WTC11 (cell line): ENCODE results near the gene LDLRAD3. TPM values are rescaled to one million over a fixed set of nuclear protein-coding genes. Genes with fewer than 3 reads are reported as not detected.

Source experiments
- ATAC-seq: fragments of 200-7000 bp; cut with Tn5 transposase; 2 replicates; pipeline ENCODE4 v1.10.0; 2021; ENCODE audit warnings: mild to moderate bottlenecking, moderate library complexity
- CTCF ChIA-PET: fragments of 300-600 bp; sonication (Branson Sonifier 250); formaldehyde crosslinking; loops from one replicate; lab custom pipeline; 2021; ENCODE audit warnings: antibody characterized with exemption; lab: Charles Lee
- POLR2A ChIA-PET: fragments of 350-600 bp; sonication (Branson Sonifier 250); formaldehyde crosslinking; loops from one replicate; lab custom pipeline; 2021; ENCODE audit warnings: antibody characterized with exemption; lab: Charles Lee
- DNase-seq: peaks from one replicate; pipeline ENCODE4 v3.0.0; 2021; ENCODE audit warnings: low spot score
- H3K27ac Mint-ChIP-seq: 2 replicates; pipeline ENCODE4 v1.8.0; 2021; ENCODE audit warnings: mixed read lengths
- H3K27me3 Mint-ChIP-seq: 2 replicates; pipeline ENCODE4 v1.8.0; 2021; ENCODE audit warnings: low read depth, mild to moderate bottlenecking, moderate library complexity, mixed read lengths
- H3K36me3 Mint-ChIP-seq: 2 replicates; pipeline ENCODE4 v1.8.0; 2021; ENCODE audit warnings: mixed read lengths
- H3K4me1 Mint-ChIP-seq: 2 replicates; pipeline ENCODE4 v1.8.0; 2022; ENCODE audit warnings: mixed read lengths
- H3K4me3 Mint-ChIP-seq: 2 replicates; pipeline ENCODE4 v1.8.0; 2021; ENCODE audit warnings: mild to moderate bottlenecking, moderate library complexity, mixed read lengths
- H3K9me3 Mint-ChIP-seq: 2 replicates; pipeline ENCODE4 v1.8.0; 2021; ENCODE audit warnings: mixed read lengths
- E2F1 ChIP-seq: sonication (generic); formaldehyde crosslinking; IDR thresholded peaks from 2 replicates; pipeline ENCODE4 v1.8.0; 2022; ENCODE audit warnings: mild to moderate bottlenecking, missing genetic modification reagents
- FOXP1 ChIP-seq: sonication (generic); formaldehyde crosslinking; IDR thresholded peaks from 2 replicates; pipeline ENCODE4 v1.8.0; 2022; ENCODE audit warnings: missing genetic modification reagents, mild to moderate bottlenecking, moderate library complexity, borderline replicate concordance
- IRF1 ChIP-seq: sonication (generic); formaldehyde crosslinking; IDR thresholded peaks from 2 replicates; pipeline ENCODE4 v1.8.0; 2023; ENCODE audit warnings: missing genetic modification reagents
- IRF2 ChIP-seq: sonication (generic); formaldehyde crosslinking; IDR thresholded peaks from 2 replicates; pipeline ENCODE4 v1.8.0; 2022; ENCODE audit warnings: low read depth, missing genetic modification reagents, borderline replicate concordance
- KAT7 ChIP-seq: sonication (generic); formaldehyde crosslinking; IDR thresholded peaks from 2 replicates; pipeline ENCODE4 v1.8.1; 2023; ENCODE audit warnings: missing genetic modification reagents, mild to moderate bottlenecking, borderline replicate concordance
- MYBL2 ChIP-seq: sonication (generic); formaldehyde crosslinking; IDR thresholded peaks from 2 replicates; pipeline ENCODE4 v1.8.1; 2023; ENCODE audit warnings: mild to moderate bottlenecking, moderate library complexity, missing genetic modification reagents
- NFE2L1 ChIP-seq: sonication (generic); formaldehyde crosslinking; IDR thresholded peaks from 2 replicates; pipeline ENCODE4 v1.8.1; 2023; ENCODE audit warnings: missing genetic modification reagents
- NFYB ChIP-seq: sonication (generic); formaldehyde crosslinking; conservative IDR thresholded peaks from 2 replicates; pipeline ENCODE4 v1.8.0; 2022; ENCODE audit warnings: low read depth, missing genetic modification reagents
- PRRX2 ChIP-seq: fragments of 250-450 bp; sonication (Bioruptor Pico); IDR thresholded peaks from 2 replicates; pipeline ENCODE4 v1.8.0; 2021; ENCODE audit warnings: mild to moderate bottlenecking
- TCF7 ChIP-seq: sonication (generic); formaldehyde crosslinking; IDR thresholded peaks from 2 replicates; pipeline ENCODE4 v1.8.0; 2022; ENCODE audit warnings: mild to moderate bottlenecking, low read depth, missing genetic modification reagents, moderate library complexity
- ZNF317 ChIP-seq: sonication (generic); formaldehyde crosslinking; IDR thresholded peaks from 2 replicates; pipeline ENCODE4 v1.8.1; 2023; ENCODE audit warnings: low read depth, mild to moderate bottlenecking, moderate library complexity, missing genetic modification reagents, borderline replicate concordance
- ZNF416 ChIP-seq: fragments of 250-450 bp; sonication (Bioruptor Pico); IDR thresholded peaks from 2 replicates; pipeline ENCODE4 v1.9.0; 2021; ENCODE audit warnings: mild to moderate bottlenecking, inconsistent platforms
- ZNF532 ChIP-seq: fragments of 250-450 bp; sonication (Bioruptor Pico); IDR thresholded peaks from 2 replicates; pipeline ENCODE4 v1.9.0; 2021; ENCODE audit warnings: mild to moderate bottlenecking, borderline replicate concordance
- total RNA-seq: library from RNA; stranded (reverse); gene quantifications from 3 replicates; pipeline ENCODE4 v1.2.3, GENCODE V29; 2021
- TF ChIP-seq, protein P1 (sequence below): sonication (generic); formaldehyde crosslinking; IDR thresholded peaks from 2 replicates; pipeline ENCODE4 v1.8.1; 2023; ENCODE audit warnings: mild to moderate bottlenecking, missing genetic modification reagents, moderate library complexity
- TF ChIP-seq, protein P2 (sequence below): sonication (generic); formaldehyde crosslinking; IDR thresholded peaks from 2 replicates; pipeline ENCODE4 v1.8.0; 2023; ENCODE audit warnings: mild to moderate bottlenecking, missing genetic modification reagents
- TF ChIP-seq, protein P3 (sequence below): sonication (generic); formaldehyde crosslinking; IDR thresholded peaks from 2 replicates; pipeline ENCODE4 v1.8.0; 2022; ENCODE audit warnings: missing genetic modification reagents
- TF ChIP-seq, protein P4 (sequence below): fragments of 250-450 bp; sonication (Bioruptor Pico); IDR thresholded peaks from 2 replicates; pipeline ENCODE4 v1.9.0; 2021; ENCODE audit warnings: mild to moderate bottlenecking

LDLRAD3 gene
- total RNA-seq, 1 experiment from 2014 or later: 14.5 TPM

GRCh38 chr11:35918716-35919115 is 25.1 kb upstream of the LDLRAD3 start (continued):
- TF ChIP-seq IRF2 (CRISPR knock-in tag) (no peak), NFYB (no peak), PRRX2 (CRISPR knock-in tag) (no peak), ZNF317 (CRISPR knock-in tag) (no peak)

- H3K27ac Mint-ChIP-seq: no peak overlapping the region
- CTCF ChIA-PET: interaction anchor here (1.1 to 2.8 kb wide), 5 partner anchors 19 to 339 kb away, joined by 3 to 16 read pairs (median 3); no protein-coding TSS in a partner anchor
These were observed 24.6 kb upstream of the LDLRAD3 start for GRCh38 chr11:35919244-35919643.

More at GRCh38 chr11:35919244-35919643, 24.6 kb upstream of the LDLRAD3 start:
- DNase-seq: no peak
- Mint-ChIP-seq H3K36me3 (no peaks in the 10 kb centered on the region), H3K4me3 (no peak overlapping the region), H3K9me3 (no peaks in the 10 kb centered on the region)
- ATAC-seq: peak; percentile 51
- TF ChIP-seq E2F1: no peak
- TF ChIP-seq, protein P1, sequence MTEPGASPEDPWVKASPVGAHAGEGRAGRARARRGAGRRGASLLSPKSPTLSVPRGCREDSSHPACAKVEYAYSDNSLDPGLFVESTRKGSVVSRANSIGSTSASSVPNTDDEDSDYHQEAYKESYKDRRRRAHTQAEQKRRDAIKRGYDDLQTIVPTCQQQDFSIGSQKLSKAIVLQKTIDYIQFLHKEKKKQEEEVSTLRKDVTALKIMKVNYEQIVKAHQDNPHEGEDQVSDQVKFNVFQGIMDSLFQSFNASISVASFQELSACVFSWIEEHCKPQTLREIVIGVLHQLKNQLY: no peak
- no peak for TF ChIP-seq IRF1 (CRISPR knock-in tag)
- no peak for TF ChIP-seq ZNF317 (CRISPR knock-in tag)
- no peak for TF ChIP-seq NFE2L1 (CRISPR knock-in tag)
- no peak for TF ChIP-seq ZNF532
- no peak for TF ChIP-seq TCF7
- TF ChIP-seq KAT7: no peak
- TF ChIP-seq, protein P2, sequence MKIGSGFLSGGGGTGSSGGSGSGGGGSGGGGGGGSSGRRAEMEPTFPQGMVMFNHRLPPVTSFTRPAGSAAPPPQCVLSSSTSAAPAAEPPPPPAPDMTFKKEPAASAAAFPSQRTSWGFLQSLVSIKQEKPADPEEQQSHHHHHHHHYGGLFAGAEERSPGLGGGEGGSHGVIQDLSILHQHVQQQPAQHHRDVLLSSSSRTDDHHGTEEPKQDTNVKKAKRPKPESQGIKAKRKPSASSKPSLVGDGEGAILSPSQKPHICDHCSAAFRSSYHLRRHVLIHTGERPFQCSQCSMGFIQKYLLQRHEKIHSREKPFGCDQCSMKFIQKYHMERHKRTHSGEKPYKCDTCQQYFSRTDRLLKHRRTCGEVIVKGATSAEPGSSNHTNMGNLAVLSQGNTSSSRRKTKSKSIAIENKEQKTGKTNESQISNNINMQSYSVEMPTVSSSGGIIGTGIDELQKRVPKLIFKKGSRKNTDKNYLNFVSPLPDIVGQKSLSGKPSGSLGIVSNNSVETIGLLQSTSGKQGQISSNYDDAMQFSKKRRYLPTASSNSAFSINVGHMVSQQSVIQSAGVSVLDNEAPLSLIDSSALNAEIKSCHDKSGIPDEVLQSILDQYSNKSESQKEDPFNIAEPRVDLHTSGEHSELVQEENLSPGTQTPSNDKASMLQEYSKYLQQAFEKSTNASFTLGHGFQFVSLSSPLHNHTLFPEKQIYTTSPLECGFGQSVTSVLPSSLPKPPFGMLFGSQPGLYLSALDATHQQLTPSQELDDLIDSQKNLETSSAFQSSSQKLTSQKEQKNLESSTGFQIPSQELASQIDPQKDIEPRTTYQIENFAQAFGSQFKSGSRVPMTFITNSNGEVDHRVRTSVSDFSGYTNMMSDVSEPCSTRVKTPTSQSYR (CRISPR knock-in tag): no peak
- TF ChIP-seq MYBL2 (CRISPR knock-in tag): no peak
- TF ChIP-seq FOXP1 (CRISPR knock-in tag): no peak
- TF ChIP-seq ZNF416 (CRISPR knock-in tag): no peak
- TF ChIP-seq, protein P3, sequence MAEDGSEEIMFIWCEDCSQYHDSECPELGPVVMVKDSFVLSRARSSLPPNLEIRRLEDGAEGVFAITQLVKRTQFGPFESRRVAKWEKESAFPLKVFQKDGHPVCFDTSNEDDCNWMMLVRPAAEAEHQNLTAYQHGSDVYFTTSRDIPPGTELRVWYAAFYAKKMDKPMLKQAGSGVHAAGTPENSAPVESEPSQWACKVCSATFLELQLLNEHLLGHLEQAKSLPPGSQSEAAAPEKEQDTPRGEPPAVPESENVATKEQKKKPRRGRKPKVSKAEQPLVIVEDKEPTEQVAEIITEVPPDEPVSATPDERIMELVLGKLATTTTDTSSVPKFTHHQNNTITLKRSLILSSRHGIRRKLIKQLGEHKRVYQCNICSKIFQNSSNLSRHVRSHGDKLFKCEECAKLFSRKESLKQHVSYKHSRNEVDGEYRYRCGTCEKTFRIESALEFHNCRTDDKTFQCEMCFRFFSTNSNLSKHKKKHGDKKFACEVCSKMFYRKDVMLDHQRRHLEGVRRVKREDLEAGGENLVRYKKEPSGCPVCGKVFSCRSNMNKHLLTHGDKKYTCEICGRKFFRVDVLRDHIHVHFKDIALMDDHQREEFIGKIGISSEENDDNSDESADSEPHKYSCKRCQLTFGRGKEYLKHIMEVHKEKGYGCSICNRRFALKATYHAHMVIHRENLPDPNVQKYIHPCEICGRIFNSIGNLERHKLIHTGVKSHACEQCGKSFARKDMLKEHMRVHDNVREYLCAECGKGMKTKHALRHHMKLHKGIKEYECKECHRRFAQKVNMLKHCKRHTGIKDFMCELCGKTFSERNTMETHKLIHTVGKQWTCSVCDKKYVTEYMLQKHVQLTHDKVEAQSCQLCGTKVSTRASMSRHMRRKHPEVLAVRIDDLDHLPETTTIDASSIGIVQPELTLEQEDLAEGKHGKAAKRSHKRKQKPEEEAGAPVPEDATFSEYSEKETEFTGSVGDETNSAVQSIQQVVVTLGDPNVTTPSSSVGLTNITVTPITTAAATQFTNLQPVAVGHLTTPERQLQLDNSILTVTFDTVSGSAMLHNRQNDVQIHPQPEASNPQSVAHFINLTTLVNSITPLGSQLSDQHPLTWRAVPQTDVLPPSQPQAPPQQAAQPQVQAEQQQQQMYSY (CRISPR knock-in tag): no peak
- TF ChIP-seq, protein P4, sequence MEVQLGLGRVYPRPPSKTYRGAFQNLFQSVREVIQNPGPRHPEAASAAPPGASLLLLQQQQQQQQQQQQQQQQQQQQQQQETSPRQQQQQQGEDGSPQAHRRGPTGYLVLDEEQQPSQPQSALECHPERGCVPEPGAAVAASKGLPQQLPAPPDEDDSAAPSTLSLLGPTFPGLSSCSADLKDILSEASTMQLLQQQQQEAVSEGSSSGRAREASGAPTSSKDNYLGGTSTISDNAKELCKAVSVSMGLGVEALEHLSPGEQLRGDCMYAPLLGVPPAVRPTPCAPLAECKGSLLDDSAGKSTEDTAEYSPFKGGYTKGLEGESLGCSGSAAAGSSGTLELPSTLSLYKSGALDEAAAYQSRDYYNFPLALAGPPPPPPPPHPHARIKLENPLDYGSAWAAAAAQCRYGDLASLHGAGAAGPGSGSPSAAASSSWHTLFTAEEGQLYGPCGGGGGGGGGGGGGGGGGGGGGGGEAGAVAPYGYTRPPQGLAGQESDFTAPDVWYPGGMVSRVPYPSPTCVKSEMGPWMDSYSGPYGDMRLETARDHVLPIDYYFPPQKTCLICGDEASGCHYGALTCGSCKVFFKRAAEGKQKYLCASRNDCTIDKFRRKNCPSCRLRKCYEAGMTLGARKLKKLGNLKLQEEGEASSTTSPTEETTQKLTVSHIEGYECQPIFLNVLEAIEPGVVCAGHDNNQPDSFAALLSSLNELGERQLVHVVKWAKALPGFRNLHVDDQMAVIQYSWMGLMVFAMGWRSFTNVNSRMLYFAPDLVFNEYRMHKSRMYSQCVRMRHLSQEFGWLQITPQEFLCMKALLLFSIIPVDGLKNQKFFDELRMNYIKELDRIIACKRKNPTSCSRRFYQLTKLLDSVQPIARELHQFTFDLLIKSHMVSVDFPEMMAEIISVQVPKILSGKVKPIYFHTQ (CRISPR knock-in tag): no peak
- TF ChIP-seq, all 79 proteins: peak for 0
- Mint-ChIP-seq H3K4me1 (peaks cover 20% of the 10 kb centered on the region), H3K27me3 (peaks cover 4% of the 10 kb centered on the region; the same call in 1 of the 2 replicates)
- POLR2A ChIA-PET: no interaction called here
